Upper lobe of right lung (tissue), 1 donor: ENCODE results near the gene CYP24A1. TPM values are rescaled to one million over a fixed set of nuclear protein-coding genes. Genes with fewer than 3 reads are reported as not detected.

ENCODE experiments used
- ATAC-seq: fragments of 200-7000 bp; cut with Tn5 transposase; one replicate; pipeline ENCODE4 v1.9.1; 2020; ENCODE audit warnings: mild to moderate bottlenecking, moderate library complexity
- DNase-seq: peaks from one replicate; pipeline ENCODE4 v3.0.0-alpha.2; 2020
- H3K27ac ChIP-seq: fragments of 200-600 bp; one replicate; pipeline ENCODE4 v1.8.0; 2022
- H3K27me3 ChIP-seq: fragments of 200-600 bp; one replicate; pipeline ENCODE4 v1.8.0; 2022; ENCODE audit warnings: mild to moderate bottlenecking
- H3K36me3 ChIP-seq: fragments of 200-600 bp; one replicate; pipeline ENCODE4 v1.8.0; 2022
- H3K4me1 ChIP-seq: fragments of 200-600 bp; one replicate; pipeline ENCODE4 v1.8.0; 2022
- H3K4me3 ChIP-seq: fragments of 200-600 bp; one replicate; pipeline ENCODE4 v1.8.0; 2022; ENCODE audit warnings: mild to moderate bottlenecking
- H3K9me3 ChIP-seq: fragments of 200-600 bp; one replicate; pipeline ENCODE4 v1.8.0; 2022
- CTCF ChIP-seq: fragments of 200-600 bp; IDR thresholded peaks from one replicate; pipeline ENCODE4 v1.8.0; 2022; ENCODE audit warnings: antibody characterized with exemption
- intact Hi-C: fragments of 100-400 bp; cut with DNase I; formaldehyde crosslinking; loops from one replicate; pipeline ENCODE4 v1.11.0; 2022
- total RNA-seq: library from RNA; stranded (reverse); fragmentation: NEBNext Ultra II Directional; extraction: Animal tissue kit (Norgen Biotek cat#: 25700); gene quantifications from one replicate; pipeline ENCODE4 v1.2.1, GENCODE V29; 2021
- donor health status: DM: no; HTN: yes; CAD: no; lungs with severe emphysema.

Gene CYP24A1
- total RNA-seq, 1 donor from 2014 or later: 0.17 TPM

GRCh38 chr20:54162378-54163009 lies 11.3 kb downstream of the CYP24A1 start:
- ATAC-seq (no peak), DNase-seq (no peak)
- H3K27me3 ChIP-seq: peaks cover 28% of the 10 kb centered on the region
- intact Hi-C loops: no loop called here
- H3K27ac ChIP-seq: no peak overlapping the region
- TF ChIP-seq CTCF: no peak
- H3K9me3 ChIP-seq: no peaks in the 10 kb centered on the region
- no peaks in the 10 kb centered on the region for H3K36me3 ChIP-seq
- no peak overlapping the region for H3K4me3 ChIP-seq
- H3K4me1 ChIP-seq: no peaks in the 10 kb centered on the region

GRCh38 chr20:54161821-54162149 lies 12.0 kb downstream of the CYP24A1 start:
- H3K27ac ChIP-seq: no peak overlapping the region
- H3K9me3 ChIP-seq: no peaks in the 10 kb centered on the region
- no peak for ATAC-seq
- no peak for DNase-seq
- no peaks in the 10 kb centered on the region for H3K36me3 ChIP-seq
- H3K4me3 ChIP-seq: no peak overlapping the region
- TF ChIP-seq CTCF: no peak
- no peaks in the 10 kb centered on the region for H3K4me1 ChIP-seq
- intact Hi-C loops: no loop called here
- peaks cover 21% of the 10 kb centered on the region for H3K27me3 ChIP-seq

- Histone ChIP-seq H3K27ac (no peak overlapping the region), H3K4me1 (no peaks in the 10 kb centered on the region), H3K4me3 (no peak overlapping the region), H3K9me3 (no peaks in the 10 kb centered on the region), H3K27me3 (peaks cover 17% of the 10 kb centered on the region), H3K36me3 (no peaks in the 10 kb centered on the region)
- no peak for TF ChIP-seq CTCF
- ATAC-seq (no peak), DNase-seq (no peak)
- intact Hi-C loops: no loop called here
Measured at GRCh38 chr20:54161008-54161820, 12.6 kb downstream of the CYP24A1 start.

GRCh38 chr20:54160065-54161007 lies 13.4 kb downstream of the CYP24A1 start:
- Histone ChIP-seq H3K9me3 (no peaks in the 10 kb centered on the region), H3K27me3 (peaks cover 13% of the 10 kb centered on the region), H3K27ac (no peak overlapping the region), H3K4me3 (no peak overlapping the region), H3K4me1 (no peaks in the 10 kb centered on the region), H3K36me3 (no peaks in the 10 kb centered on the region)
- no peak for TF ChIP-seq CTCF
- ATAC-seq (no peak), DNase-seq (no peak)
- intact Hi-C loops: no loop called here

- ATAC-seq (no peak), DNase-seq (no peak)
- Histone ChIP-seq H3K4me3 (no peak overlapping the region), H3K36me3 (no peaks in the 10 kb centered on the region), H3K27ac (no peak overlapping the region), H3K4me1 (no peaks in the 10 kb centered on the region), H3K9me3 (no peaks in the 10 kb centered on the region), H3K27me3 (peaks cover 12% of the 10 kb centered on the region)
- intact Hi-C loops: no loop called here
- no peak for TF ChIP-seq CTCF
Measured at GRCh38 chr20:54158856-54159418, 14.8 kb downstream of the CYP24A1 start.
